HEK293 (cell line): ENCODE data around the gene APBB1.

Source experiments
- EGR2 ChIP-seq: fragments of 450-650 bp; formaldehyde crosslinking; IDR thresholded peaks from 2 replicates; pipeline ENCODE4 v1.5.1; 2016; ENCODE audit warnings: low read depth, missing biosample characterization, missing genetic modification characterization
- GFI1B ChIP-seq: fragments of 450-650 bp; formaldehyde crosslinking; IDR thresholded peaks from 2 replicates; pipeline ENCODE4 v1.5.1; 2016; ENCODE audit warnings: missing biosample characterization, missing genetic modification characterization
- GLIS2 ChIP-seq: fragments of 450-650 bp; formaldehyde crosslinking; IDR thresholded peaks from 2 replicates; pipeline ENCODE4 v1.5.1; 2016; ENCODE audit warnings: missing biosample characterization, missing genetic modification characterization
- HOXC10 ChIP-seq: sonication (generic); formaldehyde crosslinking; IDR thresholded peaks from 2 replicates; pipeline ENCODE4 v1.8.1; 2023; ENCODE audit warnings: mild to moderate bottlenecking, missing genetic modification reagents
- KLF16 ChIP-seq: fragments of 450-650 bp; formaldehyde crosslinking; IDR thresholded peaks from 2 replicates; pipeline ENCODE4 v1.5.1; 2017; ENCODE audit warnings: missing biosample characterization, missing genetic modification characterization
- KLF8 ChIP-seq: fragments of 450-650 bp; formaldehyde crosslinking; IDR thresholded peaks from 2 replicates; pipeline ENCODE4 v1.5.1; 2016; ENCODE audit warnings: missing biosample characterization, missing genetic modification characterization
- KLF9 ChIP-seq: fragments of 450-650 bp; formaldehyde crosslinking; IDR thresholded peaks from 2 replicates; pipeline ENCODE4 v1.5.1; 2016; ENCODE audit warnings: missing biosample characterization, missing genetic modification characterization, low read depth
- MZF1 ChIP-seq: fragments of 450-650 bp; formaldehyde crosslinking; IDR thresholded peaks from 2 replicates; pipeline ENCODE4 v1.5.1; 2017; ENCODE audit warnings: missing biosample characterization, missing genetic modification characterization, borderline replicate concordance
- PRDM2 ChIP-seq: fragments of 450-650 bp; formaldehyde crosslinking; IDR thresholded peaks from 2 replicates; pipeline ENCODE4 v1.5.1; 2016; ENCODE audit warnings: missing biosample characterization, missing genetic modification characterization, borderline replicate concordance
- SP3 ChIP-seq: fragments of 450-650 bp; formaldehyde crosslinking; IDR thresholded peaks from 2 replicates; pipeline ENCODE4 v1.5.1; 2016; ENCODE audit warnings: missing biosample characterization, missing genetic modification characterization
- WT1 ChIP-seq: fragments of 450-650 bp; formaldehyde crosslinking; IDR thresholded peaks from 2 replicates; pipeline ENCODE4 v1.5.1; 2016; ENCODE audit warnings: missing biosample characterization, missing genetic modification characterization
- ZBTB8A ChIP-seq: fragments of 450-650 bp; formaldehyde crosslinking; IDR thresholded peaks from 2 replicates; pipeline ENCODE4 v1.5.1; 2016; ENCODE audit warnings: missing biosample characterization, missing genetic modification characterization
- ZEB2 ChIP-seq: fragments of 450-650 bp; formaldehyde crosslinking; IDR thresholded peaks from 2 replicates; pipeline ENCODE4 v1.5.1; 2016; ENCODE audit warnings: missing biosample characterization, missing genetic modification characterization
- ZFHX2 ChIP-seq: fragments of 450-650 bp; formaldehyde crosslinking; conservative IDR thresholded peaks from 2 replicates; pipeline ENCODE4 v1.5.1; 2016; ENCODE audit warnings: missing biosample characterization, missing genetic modification characterization
- ZFP41 ChIP-seq: fragments of 450-650 bp; formaldehyde crosslinking; IDR thresholded peaks from 2 replicates; pipeline ENCODE4 v1.5.1; 2016; ENCODE audit warnings: missing biosample characterization, missing genetic modification characterization, borderline replicate concordance
- ZIC2 ChIP-seq: fragments of 450-650 bp; formaldehyde crosslinking; IDR thresholded peaks from 2 replicates; pipeline ENCODE4 v1.5.1; 2016; ENCODE audit warnings: missing biosample characterization, missing genetic modification characterization
- ZNF169 ChIP-seq: fragments of 450-650 bp; formaldehyde crosslinking; IDR thresholded peaks from 2 replicates; pipeline ENCODE4 v1.5.1; 2016; ENCODE audit warnings: missing biosample characterization, missing genetic modification characterization
- ZNF560 ChIP-seq: fragments of 450-650 bp; formaldehyde crosslinking; IDR thresholded peaks from 2 replicates; pipeline ENCODE4 v1.5.1; 2017; ENCODE audit warnings: missing biosample characterization, missing genetic modification characterization, borderline replicate concordance
- ZNF600 ChIP-seq: fragments of 450-650 bp; formaldehyde crosslinking; IDR thresholded peaks from 2 replicates; pipeline ENCODE4 v1.5.1; 2016; ENCODE audit warnings: missing biosample characterization, missing genetic modification characterization
- ZNF768 ChIP-seq: fragments of 450-650 bp; formaldehyde crosslinking; IDR thresholded peaks from 2 replicates; pipeline ENCODE4 v1.5.1; 2018; ENCODE audit warnings: missing biosample characterization, mild to moderate bottlenecking, missing genetic modification characterization
- TF ChIP-seq, protein P1 (sequence below): fragments of 450-650 bp; formaldehyde crosslinking; IDR thresholded peaks from 2 replicates; pipeline ENCODE4 v1.5.1; 2016; ENCODE audit warnings: missing biosample characterization, missing genetic modification characterization
- TF ChIP-seq, protein P2 (sequence below): sonication (generic); formaldehyde crosslinking; IDR thresholded peaks from 2 replicates; pipeline ENCODE4 v1.8.1; 2022; ENCODE audit warnings: mild to moderate bottlenecking, moderate library complexity, missing genetic modification reagents
- TF ChIP-seq, protein P3 (sequence below): fragments of 450-650 bp; IDR thresholded peaks from 2 replicates; pipeline ENCODE4 v1.5.1; 2018; ENCODE audit warnings: missing biosample characterization, missing genetic modification characterization
- TF ChIP-seq, protein P4 (sequence below): fragments of 450-650 bp; formaldehyde crosslinking; IDR thresholded peaks from 2 replicates; pipeline ENCODE4 v1.5.1; 2016; ENCODE audit warnings: missing biosample characterization, missing genetic modification characterization

Gene APBB1

DNA sequence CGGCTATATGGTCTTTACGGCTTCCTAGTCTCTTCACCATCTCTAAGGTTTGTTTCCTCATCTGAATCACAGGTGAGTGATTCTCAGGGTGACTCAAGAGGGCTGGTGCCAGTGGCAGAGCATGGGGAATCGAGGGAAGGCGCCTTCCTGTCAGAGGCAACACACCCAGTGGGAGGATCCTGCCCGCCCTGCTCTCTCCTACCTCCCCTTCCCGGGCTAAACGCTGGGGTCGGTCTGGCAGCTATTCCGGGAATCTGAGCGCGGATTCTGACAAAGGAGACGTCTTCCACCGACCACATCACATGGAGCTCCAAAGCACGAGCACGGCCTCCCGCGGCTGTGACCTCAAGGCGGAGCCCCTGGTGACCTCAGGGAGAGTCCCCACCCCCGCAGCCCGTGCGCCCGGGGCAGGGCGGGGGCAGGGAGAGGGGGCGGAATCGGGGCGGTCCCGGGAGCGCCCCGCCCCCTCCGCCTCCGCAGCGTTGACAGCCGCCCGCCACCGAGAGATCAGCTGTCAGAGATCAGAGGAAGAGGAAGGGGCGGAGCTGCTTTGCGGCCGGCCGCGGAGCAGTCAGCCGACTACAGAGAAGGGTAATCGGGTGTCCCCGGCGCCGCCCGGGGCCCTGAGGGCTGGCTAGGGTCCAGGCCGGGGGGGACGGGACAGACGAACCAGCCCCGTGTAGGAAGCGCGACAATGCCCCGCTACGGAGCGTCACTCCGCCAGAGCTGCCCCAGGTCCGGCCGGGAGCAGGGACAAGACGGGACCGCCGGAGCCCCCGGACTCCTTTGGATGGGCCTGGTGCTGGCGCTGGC, 28.8 kb downstream of the APBB1 start, which contains the start of gene SMPD1 (continued):
- TF ChIP-seq, protein P1, sequence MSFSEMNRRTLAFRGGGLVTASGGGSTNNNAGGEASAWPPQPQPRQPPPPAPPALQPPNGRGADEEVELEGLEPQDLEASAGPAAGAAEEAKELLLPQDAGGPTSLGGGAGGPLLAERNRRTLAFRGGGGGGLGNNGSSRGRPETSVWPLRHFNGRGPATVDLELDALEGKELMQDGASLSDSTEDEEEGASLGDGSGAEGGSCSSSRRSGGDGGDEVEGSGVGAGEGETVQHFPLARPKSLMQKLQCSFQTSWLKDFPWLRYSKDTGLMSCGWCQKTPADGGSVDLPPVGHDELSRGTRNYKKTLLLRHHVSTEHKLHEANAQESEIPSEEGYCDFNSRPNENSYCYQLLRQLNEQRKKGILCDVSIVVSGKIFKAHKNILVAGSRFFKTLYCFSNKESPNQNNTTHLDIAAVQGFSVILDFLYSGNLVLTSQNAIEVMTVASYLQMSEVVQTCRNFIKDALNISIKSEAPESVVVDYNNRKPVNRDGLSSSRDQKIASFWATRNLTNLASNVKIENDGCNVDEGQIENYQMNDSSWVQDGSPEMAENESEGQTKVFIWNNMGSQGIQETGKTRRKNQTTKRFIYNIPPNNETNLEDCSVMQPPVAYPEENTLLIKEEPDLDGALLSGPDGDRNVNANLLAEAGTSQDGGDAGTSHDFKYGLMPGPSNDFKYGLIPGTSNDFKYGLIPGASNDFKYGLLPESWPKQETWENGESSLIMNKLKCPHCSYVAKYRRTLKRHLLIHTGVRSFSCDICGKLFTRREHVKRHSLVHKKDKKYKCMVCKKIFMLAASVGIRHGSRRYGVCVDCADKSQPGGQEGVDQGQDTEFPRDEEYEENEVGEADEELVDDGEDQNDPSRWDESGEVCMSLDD: peak; percentile 61; the same call in 1 of the 2 replicates
- TF ChIP-seq ZNF169 (tag by site-specific recombination) (no peak), KLF8 (tag by site-specific recombination) (peak; percentile 85), SP3 (tag by site-specific recombination) (peak; percentile 97), KLF16 (peak; percentile 85), GFI1B (no peak), KLF9 (tag by site-specific recombination) (peak; percentile 93), ZEB2 (tag by site-specific recombination) (peak; percentile 73), PRDM2 (tag by site-specific recombination) (no peak), GLIS2 (peak; percentile 95), ZNF560 (no peak), ZFHX2 (tag by site-specific recombination) (peak; percentile 96), ZIC2 (tag by site-specific recombination) (peak; percentile 41; the same call in 1 of the 2 replicates), MZF1 (tag by site-specific recombination) (no peak), HOXC10 (CRISPR knock-in tag) (0 out of 2 replicates have a peak, but pooled peaks have one; percentile 48), WT1 (peak; percentile 63), ZBTB8A (tag by site-specific recombination) (peak; percentile 99), EGR2 (tag by site-specific recombination) (peak; percentile 92), ZFP41 (tag by site-specific recombination) (no peak), ZNF600 (tag by site-specific recombination) (peak; percentile 69; the same call in 1 of the 2 replicates), ZNF768 (tag by site-specific recombination) (no peak)
- TF ChIP-seq, protein P2, sequence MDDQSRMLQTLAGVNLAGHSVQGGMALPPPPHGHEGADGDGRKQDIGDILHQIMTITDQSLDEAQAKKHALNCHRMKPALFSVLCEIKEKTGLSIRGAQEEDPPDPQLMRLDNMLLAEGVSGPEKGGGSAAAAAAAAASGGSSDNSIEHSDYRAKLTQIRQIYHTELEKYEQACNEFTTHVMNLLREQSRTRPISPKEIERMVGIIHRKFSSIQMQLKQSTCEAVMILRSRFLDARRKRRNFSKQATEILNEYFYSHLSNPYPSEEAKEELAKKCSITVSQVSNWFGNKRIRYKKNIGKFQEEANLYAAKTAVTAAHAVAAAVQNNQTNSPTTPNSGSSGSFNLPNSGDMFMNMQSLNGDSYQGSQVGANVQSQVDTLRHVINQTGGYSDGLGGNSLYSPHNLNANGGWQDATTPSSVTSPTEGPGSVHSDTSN (CRISPR knock-in tag): peak; percentile 33; the same call in 1 of the 2 replicates
- TF ChIP-seq, protein P3, sequence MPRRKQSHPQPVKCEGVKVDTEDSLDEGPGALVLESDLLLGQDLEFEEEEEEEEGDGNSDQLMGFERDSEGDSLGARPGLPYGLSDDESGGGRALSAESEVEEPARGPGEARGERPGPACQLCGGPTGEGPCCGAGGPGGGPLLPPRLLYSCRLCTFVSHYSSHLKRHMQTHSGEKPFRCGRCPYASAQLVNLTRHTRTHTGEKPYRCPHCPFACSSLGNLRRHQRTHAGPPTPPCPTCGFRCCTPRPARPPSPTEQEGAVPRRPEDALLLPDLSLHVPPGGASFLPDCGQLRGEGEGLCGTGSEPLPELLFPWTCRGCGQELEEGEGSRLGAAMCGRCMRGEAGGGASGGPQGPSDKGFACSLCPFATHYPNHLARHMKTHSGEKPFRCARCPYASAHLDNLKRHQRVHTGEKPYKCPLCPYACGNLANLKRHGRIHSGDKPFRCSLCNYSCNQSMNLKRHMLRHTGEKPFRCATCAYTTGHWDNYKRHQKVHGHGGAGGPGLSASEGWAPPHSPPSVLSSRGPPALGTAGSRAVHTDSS (tag by site-specific recombination): peak; percentile 73
- TF ChIP-seq, protein P4, sequence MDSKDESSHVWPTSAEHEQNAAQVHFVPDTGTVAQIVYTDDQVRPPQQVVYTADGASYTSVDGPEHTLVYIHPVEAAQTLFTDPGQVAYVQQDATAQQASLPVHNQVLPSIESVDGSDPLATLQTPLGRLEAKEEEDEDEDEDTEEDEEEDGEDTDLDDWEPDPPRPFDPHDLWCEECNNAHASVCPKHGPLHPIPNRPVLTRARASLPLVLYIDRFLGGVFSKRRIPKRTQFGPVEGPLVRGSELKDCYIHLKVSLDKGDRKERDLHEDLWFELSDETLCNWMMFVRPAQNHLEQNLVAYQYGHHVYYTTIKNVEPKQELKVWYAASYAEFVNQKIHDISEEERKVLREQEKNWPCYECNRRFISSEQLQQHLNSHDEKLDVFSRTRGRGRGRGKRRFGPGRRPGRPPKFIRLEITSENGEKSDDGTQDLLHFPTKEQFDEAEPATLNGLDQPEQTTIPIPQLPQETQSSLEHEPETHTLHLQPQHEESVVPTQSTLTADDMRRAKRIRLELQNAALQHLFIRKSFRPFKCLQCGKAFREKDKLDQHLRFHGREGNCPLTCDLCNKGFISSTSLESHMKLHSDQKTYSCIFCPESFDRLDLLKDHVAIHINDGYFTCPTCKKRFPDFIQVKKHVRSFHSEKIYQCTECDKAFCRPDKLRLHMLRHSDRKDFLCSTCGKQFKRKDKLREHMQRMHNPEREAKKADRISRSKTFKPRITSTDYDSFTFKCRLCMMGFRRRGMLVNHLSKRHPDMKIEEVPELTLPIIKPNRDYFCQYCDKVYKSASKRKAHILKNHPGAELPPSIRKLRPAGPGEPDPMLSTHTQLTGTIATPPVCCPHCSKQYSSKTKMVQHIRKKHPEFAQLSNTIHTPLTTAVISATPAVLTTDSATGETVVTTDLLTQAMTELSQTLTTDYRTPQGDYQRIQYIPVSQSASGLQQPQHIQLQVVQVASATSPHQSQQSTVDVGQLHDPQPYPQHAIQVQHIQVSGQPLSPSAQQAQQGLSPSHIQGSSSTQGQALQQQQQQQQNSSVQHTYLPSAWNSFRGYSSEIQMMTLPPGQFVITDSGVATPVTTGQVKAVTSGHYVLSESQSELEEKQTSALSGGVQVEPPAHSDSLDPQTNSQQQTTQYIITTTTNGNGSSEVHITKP: 0 out of 2 replicates have a peak, but pooled peaks have one; percentile 15
